UCSD-AML1 (cell line): ENCODE data around the gene CCDC134.
"Not testable (repeated sequence)": the region's sequence is repeated elsewhere in the genome, so short reads cannot be mapped to it uniquely, and the experiment has no call there.

ENCODE experiments used
- DNase-seq: peaks from one replicate; lab custom pipeline; 2025; ENCODE audit not compliant: unreplicated experiment; lab: John Stamatoyannopoulos, UW

CCDC134 gene

DNA sequence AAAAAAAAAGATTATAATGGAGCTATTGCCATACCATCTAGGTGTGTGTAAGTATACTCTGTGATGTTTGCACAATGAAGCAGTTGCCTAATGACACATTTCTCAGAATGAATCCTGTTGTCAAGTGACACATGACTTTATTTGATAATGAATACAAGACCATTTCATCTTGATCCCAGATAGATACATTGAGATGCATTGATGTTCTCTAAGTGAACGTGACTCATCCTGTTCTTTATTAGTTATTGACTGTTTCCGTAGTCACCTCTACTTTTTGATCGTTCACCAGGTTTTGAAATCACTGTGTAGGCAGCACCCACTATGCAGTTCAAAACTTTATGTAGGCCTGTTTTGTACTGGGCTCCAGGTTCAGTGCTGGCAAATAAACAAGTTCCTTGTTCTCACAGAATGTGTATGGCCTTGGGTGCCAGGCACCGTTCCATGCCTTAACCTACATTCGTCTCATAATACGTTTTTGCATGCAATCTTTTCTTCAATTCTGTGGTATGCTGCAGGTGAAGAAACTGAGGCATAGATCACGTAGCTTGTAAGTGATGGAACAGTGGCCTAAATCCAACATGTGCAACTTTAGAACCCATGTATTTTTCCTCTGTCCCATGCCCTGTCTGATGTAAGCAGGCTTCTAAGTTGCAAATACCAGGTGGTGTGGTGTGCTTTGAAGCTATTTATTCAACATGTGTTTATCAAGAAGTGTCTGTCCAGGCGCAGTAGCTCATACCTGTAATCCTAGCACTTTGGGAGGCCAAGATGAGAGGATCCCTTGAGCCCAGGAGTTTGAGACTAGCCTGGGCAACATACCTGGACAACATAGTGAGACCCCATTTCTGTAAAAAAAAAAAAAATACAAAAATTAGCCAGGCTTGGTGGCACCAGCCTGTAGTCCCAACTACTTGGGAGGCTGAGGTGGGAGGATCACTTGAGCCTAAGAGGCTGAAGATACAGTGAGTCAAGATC lies 42.8 kb downstream of the CCDC134 start:
- no peak for DNase-seq

GRCh38 chr22:41844036-41844435 lies 43.6 kb downstream of the CCDC134 start:
- DNase-seq = no peak

GRCh38 chr22:41844513-41844912 lies 44.0 kb downstream of the CCDC134 start:
- DNase-seq = no peak

DNA sequence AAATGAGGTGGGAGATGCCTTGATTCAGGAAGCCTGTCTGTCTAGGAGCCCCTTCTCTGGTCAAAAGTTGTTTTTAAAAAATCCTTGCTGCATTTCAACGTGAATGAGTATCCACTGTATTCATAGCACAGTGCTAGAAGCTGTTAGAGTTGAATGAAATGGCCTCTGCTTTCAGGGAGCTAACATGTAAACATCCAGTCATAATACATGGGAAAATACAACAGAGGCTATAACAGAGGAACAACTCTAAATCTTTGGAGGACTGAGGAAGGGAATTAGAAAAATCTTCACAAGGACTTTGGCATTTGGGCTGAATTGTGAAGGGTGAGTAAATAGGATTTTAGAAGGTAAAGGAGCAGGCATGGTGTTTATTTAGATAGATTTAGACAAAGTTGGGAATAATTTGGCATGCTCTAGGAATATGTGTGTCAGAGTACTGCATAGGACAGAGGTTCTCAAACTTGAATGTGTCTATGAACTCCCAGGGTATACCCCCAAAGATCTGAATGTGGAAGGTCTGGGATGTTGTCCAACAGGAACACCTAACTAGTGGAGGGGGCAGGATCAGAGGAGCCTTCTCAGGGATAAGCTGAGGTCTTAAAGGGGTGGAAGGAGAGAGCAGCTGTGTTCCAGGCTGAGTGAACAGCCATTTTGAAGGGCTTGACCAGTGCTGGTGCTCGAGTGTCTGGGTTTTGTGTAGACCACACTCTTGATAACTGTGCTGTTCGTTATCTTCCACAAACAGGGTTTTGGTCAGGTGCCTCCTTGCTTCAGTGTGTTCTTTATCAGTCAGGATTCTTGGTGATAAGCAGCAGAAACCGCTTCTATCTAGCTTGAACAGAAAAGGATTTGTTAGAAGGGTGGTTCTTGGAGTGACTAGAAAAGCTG lies 45.1 kb downstream of the CCDC134 start:
- no peak for DNase-seq

DNA sequence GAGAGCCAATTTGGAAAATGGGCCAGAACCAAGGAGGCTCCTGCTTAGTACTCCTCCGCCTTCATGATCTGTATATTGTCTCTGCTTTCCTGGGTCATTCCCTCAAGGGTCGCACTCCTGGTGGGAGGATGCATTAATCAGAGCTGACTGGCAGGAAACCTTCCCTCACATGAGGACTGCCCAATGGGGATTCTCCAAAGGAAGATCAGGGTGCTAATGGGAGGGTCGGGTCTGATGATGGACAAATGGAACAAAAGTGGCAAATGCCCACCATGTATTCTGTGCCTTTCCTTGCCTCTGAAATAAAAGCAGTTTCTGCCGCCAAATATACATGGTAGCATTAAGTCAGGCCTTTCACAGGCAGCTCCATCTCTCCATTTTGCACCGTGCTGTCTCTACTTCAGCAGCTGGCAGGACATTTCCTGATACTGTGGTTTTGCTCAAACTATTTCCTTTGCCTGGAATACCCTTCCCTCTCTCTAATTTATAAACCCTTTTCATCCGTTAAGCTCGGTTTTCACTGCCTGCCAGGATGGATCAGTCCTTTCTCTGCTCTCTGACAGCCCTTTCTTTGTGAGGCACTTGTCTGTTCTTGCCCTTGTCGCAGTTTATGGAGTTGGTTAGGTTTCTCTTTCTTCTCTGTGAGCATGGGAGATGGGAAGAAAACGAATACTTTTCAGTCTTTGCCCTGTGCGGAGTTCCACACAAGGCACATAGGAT lies 45.9 kb downstream of the CCDC134 start:
- no peak for DNase-seq

- no peak for DNase-seq
These were observed 46.8 kb downstream of the CCDC134 start for GRCh38 chr22:41847300-41847699.

DNA sequence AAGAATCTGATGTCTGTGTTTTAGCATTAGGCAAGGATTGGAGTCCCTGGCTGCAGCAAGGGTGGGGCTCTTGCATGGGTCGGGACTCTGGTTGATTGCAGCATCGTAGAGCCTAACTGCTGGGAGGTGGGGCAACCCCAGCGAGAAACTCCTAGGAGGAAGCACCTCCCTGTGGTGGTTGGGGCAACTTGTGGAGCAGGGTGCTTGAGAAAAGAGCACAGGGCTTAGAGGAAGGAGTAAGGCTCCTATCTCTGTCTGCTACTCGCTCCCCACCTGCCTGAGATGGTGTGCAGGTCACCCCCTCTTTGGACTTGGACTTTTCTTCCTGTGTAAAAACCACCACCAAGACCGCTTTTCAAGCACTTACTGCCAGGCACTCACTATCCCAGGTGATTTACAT lies 48.0 kb downstream of the CCDC134 start:
- DNase-seq = peak; percentile 51

GRCh38 chr22:41856469-41856868 lies 56.0 kb downstream of the CCDC134 start:
- DNase-seq = no peak

GRCh38 chr22:41857155-41857859 lies 56.8 kb downstream of the CCDC134 start:
- DNase-seq = peak; percentile 34

- DNase-seq = no peak
These were observed 57.4 kb downstream of the CCDC134 start for GRCh38 chr22:41857860-41858199.

DNA sequence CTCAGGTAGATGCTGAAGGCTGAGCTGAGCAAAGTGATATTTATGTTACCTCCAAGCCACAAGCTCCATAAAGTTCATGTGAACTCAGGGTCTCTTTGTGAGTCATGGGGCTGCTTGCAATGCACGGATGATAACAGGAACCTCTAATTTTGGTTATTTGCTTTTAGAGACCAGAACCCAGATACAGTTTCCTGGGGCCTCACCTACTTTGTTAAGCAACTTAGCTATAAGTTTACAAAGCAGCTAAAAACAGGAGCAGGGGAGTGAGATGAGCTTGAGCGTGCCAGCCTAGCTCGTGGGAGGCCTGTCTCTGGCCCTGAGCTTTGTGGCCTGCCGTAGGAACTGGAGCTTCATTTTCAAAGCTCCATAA lies 61.7 kb downstream of the CCDC134 start:
- no peak for DNase-seq

- DNase-seq = no peak
These were observed 62.2 kb downstream of the CCDC134 start for GRCh38 chr22:41862530-41863266.

DNA sequence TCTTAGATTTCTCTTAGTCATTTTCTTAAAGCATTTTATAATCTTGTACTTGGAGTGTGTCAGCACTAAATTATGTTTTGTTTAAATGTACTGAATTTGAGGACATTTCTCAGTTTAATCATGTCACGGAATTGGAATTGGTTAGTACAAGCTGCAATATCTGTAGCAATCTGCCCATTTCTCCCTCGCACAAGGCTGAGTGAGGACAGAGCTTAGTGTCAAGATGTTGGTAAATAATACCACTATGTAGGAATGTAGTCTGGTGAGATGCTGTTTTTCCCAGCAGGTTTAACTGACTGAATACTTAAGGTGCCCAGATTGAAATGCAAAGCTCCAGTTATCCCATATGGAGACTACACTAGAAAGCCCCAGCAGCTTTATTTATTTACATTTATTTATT lies 63.0 kb downstream of the CCDC134 start:
- DNase-seq = no peak

DNA sequence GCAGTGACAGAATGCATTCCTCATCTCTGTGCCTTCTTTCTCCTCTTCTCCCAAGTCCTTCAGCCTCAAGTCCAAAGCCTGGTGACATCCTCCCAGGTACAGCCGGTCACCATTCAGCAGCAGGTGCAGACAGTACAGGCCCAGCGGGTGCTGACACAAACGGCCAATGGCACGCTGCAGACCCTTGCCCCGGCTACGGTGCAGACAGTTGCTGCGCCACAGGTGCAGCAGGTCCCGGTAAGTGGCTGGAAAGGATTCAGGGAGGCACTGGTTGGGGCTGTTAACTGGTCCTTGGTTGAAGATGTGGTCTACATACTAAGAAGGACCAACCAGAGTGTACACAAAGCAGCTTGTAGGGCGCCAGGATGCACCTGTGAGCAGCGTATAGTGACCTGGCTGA lies 68.1 kb downstream of the CCDC134 start:
- DNase-seq = no peak

- DNase-seq = not testable (repeated sequence)
These were observed 69.6 kb downstream of the CCDC134 start for GRCh38 chr22:41870081-41870480.

- no peak for DNase-seq
These were observed 70.3 kb downstream of the CCDC134 start for GRCh38 chr22:41870786-41871185.

DNA sequence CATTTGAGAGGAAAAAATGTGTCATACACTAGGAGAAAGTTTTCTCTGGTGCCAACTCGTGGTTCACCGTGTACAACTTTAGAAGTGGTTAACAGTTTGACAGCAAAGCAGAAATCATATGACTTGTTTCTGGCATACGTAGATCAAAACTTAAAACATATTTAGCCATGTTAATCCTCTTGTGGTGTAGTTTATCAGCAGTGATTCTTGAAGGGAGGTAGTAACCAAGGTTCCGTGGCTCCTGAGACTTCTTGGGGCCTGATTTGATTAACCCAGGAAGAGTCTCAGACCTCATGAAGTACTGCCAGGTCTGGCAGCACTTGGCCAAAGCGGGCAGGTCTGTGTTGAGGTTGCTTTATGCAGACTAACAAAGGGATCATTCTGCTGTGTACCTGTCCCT lies 72.9 kb downstream of the CCDC134 start:
- DNase-seq = no peak

- DNase-seq = no peak
These were observed 73.6 kb downstream of the CCDC134 start for GRCh38 chr22:41874090-41874489.

- no peak for DNase-seq
These were observed 75.2 kb downstream of the CCDC134 start for GRCh38 chr22:41875531-41876270.
